HFFc6 (cell line): Measurements from ENCODE around the gene SYT6. TPM values are rescaled to one million over a fixed set of nuclear protein-coding genes. Genes with fewer than 3 reads are reported as not detected.

Source experiments
- DNase-seq: peaks from one replicate; pipeline ENCODE4 v3.0.0-alpha.2; 2018
- H3K27ac Mint-ChIP-seq: 2 replicates; pipeline ENCODE4 v1.8.0; 2020; ENCODE audit warnings: mild to moderate bottlenecking, mixed read lengths
- H3K27me3 Mint-ChIP-seq: 2 replicates; pipeline ENCODE4 v1.8.0; 2021; ENCODE audit warnings: mild to moderate bottlenecking, moderate library complexity, mixed read lengths; ENCODE audit not compliant: insufficient read depth
- H3K36me3 Mint-ChIP-seq: 2 replicates; pipeline ENCODE4 v1.8.0; 2021; ENCODE audit warnings: low read depth, mixed read lengths
- H3K4me1 Mint-ChIP-seq: 2 replicates; pipeline ENCODE4 v1.8.0; 2020; ENCODE audit warnings: low read depth, mixed read lengths
- H3K4me3 Mint-ChIP-seq: 2 replicates; pipeline ENCODE4 v1.8.0; 2020; ENCODE audit warnings: mild to moderate bottlenecking, moderate library complexity, mixed read lengths
- H3K9me3 Mint-ChIP-seq: 2 replicates; pipeline ENCODE4 v1.8.0; 2020; ENCODE audit warnings: mild to moderate bottlenecking, mixed read lengths
- total RNA-seq, 6 experiments: library from RNA; stranded (reverse); fragmentation: NEBNext Ultra II Directional; extraction: Animal tissue kit (Norgen Biotek cat#: 25700); gene quantifications; 2 replicates in 1 of 6; 3 replicates in 5 of 6; pipeline ENCODE4 v1.2.3, GENCODE V29; 2021
- TF ChIP-seq, protein P1 (sequence below): fragments of 200-600 bp; sonication (generic); IDR thresholded peaks from 2 replicates; pipeline ENCODE4 v1.5.0; 2021; ENCODE audit warnings: antibody characterized with exemption, mild to moderate bottlenecking

Gene SYT6
- total RNA-seq, 6 experiments from 2014 or later: not detected

DNA sequence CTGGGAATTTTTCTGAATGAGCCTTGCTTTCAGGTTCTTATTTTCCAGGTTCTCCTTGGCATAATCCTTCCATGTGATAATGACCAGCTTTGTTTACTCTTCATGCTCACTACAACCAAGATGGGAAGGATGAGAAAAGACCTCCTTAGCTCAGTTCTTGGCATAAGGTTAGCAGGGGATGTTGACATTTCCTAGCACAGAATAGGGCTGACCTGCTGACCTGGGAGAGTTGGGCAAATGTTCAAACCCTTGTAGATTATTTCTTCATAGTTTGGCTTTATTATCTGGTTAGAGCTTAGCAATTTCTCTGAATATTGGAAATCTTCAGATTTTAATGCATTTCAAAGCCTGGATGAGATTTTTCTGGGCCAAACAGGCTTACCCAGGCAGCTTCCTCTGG is 23.6 kb upstream of the SYT6 start:
- Mint-ChIP-seq H3K27me3 (peaks cover 9% of the 10 kb centered on the region), H3K4me3 (no peak overlapping the region), H3K4me1 (no peaks in the 10 kb centered on the region), H3K27ac (no peak overlapping the region), H3K9me3 (no peaks in the 10 kb centered on the region), H3K36me3 (no peaks in the 10 kb centered on the region)
- no peak for DNase-seq
- TF ChIP-seq, protein P1, sequence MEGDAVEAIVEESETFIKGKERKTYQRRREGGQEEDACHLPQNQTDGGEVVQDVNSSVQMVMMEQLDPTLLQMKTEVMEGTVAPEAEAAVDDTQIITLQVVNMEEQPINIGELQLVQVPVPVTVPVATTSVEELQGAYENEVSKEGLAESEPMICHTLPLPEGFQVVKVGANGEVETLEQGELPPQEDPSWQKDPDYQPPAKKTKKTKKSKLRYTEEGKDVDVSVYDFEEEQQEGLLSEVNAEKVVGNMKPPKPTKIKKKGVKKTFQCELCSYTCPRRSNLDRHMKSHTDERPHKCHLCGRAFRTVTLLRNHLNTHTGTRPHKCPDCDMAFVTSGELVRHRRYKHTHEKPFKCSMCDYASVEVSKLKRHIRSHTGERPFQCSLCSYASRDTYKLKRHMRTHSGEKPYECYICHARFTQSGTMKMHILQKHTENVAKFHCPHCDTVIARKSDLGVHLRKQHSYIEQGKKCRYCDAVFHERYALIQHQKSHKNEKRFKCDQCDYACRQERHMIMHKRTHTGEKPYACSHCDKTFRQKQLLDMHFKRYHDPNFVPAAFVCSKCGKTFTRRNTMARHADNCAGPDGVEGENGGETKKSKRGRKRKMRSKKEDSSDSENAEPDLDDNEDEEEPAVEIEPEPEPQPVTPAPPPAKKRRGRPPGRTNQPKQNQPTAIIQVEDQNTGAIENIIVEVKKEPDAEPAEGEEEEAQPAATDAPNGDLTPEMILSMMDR: no peak

DNA sequence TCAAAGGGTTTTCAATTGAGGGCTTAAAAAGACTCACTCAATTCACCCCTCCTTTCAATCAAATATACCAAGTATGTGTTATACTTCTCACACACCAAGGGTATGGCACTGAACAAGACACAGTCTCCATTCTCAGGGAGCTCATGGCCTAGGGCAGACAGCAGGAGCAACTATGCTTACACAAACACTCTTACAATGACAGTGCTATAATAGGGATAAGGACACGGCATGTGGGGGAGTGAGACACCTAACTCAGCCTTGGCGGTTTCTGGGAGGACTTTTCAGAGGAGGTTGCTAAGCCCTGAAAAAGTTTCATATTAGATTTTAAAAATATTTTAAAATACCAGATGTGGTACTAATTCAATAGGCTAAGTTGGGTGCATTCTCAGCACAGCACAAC is 22.7 kb upstream of the SYT6 start:
- TF ChIP-seq, protein P1: no peak
- Mint-ChIP-seq H3K4me1 (no peaks in the 10 kb centered on the region), H3K27ac (no peak overlapping the region), H3K4me3 (no peak overlapping the region), H3K36me3 (no peaks in the 10 kb centered on the region), H3K27me3 (peaks cover 9% of the 10 kb centered on the region), H3K9me3 (no peaks in the 10 kb centered on the region)
- no peak for DNase-seq

DNA sequence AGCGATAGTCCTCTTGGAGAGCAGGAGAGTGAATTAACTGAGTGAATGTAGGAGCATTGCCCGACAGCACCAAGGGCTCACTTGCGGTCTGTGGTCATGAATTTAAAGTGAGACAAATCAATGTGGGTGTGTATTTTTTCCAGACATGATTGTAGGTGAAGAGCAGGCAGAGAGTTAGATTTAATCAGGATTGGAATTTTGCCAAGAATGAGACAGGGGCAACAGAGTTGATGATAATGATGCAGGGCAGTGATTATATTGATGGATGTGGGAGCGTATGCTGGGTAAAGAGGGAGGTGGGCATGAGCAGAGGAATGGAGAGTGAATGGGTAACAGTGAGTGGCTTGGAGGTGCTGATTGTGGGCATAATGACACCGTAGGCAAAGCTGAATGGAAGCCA is 20.0 kb upstream of the SYT6 start:
- H3K36me3 Mint-ChIP-seq: no peaks in the 10 kb centered on the region
- DNase-seq: no peak
- H3K27ac Mint-ChIP-seq: no peak overlapping the region
- no peaks in the 10 kb centered on the region for H3K9me3 Mint-ChIP-seq
- no peaks in the 10 kb centered on the region for H3K4me1 Mint-ChIP-seq
- no peak overlapping the region for H3K4me3 Mint-ChIP-seq
- peaks cover 18% of the 10 kb centered on the region for H3K27me3 Mint-ChIP-seq
- TF ChIP-seq, protein P1: no peak

DNA sequence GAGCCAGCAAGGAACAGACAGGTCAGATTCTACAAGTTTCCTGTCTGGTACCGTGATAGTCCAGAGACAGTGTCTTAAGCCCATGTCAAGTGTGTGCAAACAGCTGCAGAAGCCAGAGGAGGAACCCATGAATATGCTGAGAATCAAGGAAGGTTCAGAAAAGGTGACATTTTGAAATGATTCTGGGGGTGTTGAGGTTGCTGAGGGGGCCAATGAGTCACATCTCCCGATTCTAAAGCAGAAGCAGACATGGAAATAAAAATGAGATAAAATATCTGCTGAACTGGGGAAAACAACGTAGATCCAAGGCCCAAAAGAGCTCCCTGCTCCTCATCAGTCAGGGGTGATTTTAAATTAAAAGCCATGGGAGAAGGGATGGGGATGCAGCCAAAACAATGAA is 15.8 kb upstream of the SYT6 start:
- Mint-ChIP-seq H3K9me3 (no peaks in the 10 kb centered on the region), H3K36me3 (no peaks in the 10 kb centered on the region), H3K27ac (no peak overlapping the region), H3K4me1 (no peaks in the 10 kb centered on the region), H3K4me3 (no peak overlapping the region), H3K27me3 (peaks cover 20% of the 10 kb centered on the region)
- no peak for DNase-seq
- TF ChIP-seq, protein P1: no peak

DNA sequence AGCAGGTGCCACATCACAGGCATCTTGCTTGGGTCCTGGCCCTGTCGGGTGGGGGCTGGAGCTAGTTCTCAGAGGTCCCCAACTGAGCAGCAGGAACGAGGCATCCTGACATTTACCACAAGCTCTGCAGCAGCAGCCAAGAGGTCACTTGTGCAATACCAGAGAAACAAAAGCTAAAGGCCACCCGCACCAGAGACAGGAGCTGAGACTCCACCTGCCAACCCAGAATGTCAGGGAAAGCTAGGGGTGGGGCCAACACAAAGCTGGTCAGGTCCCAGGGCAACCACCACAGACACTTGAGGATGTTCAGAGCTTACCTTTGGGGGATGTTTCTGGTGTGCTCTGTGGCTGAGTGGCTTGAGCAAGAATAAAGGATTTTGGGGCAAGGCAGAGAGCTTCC is 13.6 kb upstream of the SYT6 start:
- H3K36me3 Mint-ChIP-seq: no peaks in the 10 kb centered on the region
- TF ChIP-seq, protein P1: no peak
- peaks cover 25% of the 10 kb centered on the region for H3K27me3 Mint-ChIP-seq
- H3K9me3 Mint-ChIP-seq: no peaks in the 10 kb centered on the region
- H3K27ac Mint-ChIP-seq: no peak overlapping the region
- no peak overlapping the region for H3K4me3 Mint-ChIP-seq
- no peak for DNase-seq
- no peaks in the 10 kb centered on the region for H3K4me1 Mint-ChIP-seq
